Measurements from ENCODE around the gene RASAL2. TPM values are rescaled to one million over a fixed set of nuclear protein-coding genes. Genes with fewer than 3 reads are reported as not detected.
"Not testable (repeated sequence)": the region's sequence is repeated elsewhere in the genome, so short reads cannot be mapped to it uniquely, and the experiment has no call there.

The RASAL2 gene
- total RNA-seq, 4 donors from 2014 or later = 26.0 to 51.4 (median 31.0) TPM

DNA sequence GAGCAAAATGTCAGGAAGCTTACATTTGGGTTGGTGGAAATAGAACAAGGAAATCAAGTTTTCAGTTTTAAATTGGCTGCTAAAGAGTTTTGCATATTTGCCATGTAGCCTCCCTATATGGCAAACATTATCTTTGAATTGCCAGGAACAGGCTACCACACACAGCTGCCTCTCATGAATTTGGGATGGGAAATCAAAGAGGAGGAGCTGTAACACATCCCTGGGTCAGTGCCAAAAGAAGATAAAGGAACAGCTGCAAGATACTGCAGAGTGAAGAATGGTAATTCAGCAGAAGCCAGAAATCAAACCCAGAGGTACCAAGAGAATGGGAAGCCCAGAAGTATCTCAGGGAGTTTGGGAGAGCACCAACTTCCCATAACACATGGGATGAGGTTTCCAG lies 18.6 kb upstream of the RASAL2 start:
- intact Hi-C loops (cut with DNase I; ENCODE audit: low total_unique reads) = no loop called here
- TF ChIP-seq POLR2A (IDR thresholded peaks at IDR 0.05) (no peak), CTCF (IDR thresholded peaks at IDR 0.05) (no peak)
- H3K4me3 ChIP-seq (ENCODE audit: low read depth, poor library complexity, severe bottlenecking) = no peak overlapping the region
- no peak for DNase-seq (ENCODE audit: low spot score in 2 of 2)

DNA sequence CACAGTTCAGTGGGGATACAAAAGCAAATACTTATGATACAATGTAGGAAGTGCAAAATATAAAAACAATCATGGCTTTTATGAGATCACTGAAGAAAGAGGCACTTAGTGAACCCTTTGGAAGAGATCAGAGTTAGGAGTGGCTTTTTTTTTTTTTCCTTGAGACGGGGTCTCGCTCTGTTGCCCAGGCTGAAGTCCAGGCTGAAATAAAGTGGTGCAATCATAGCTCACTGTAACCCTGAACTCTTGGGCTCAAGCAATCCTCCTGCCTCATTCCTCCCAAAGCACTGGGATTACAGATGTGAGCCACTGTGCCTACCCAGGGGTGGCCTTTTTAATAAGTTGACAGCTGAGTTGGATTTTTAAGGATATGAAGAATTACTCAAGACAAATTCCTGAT lies 17.3 kb upstream of the RASAL2 start:
- intact Hi-C loops (cut with DNase I; ENCODE audit: low total_unique reads) = no loop called here
- TF ChIP-seq CTCF (IDR thresholded peaks at IDR 0.05) (no peak), POLR2A (IDR thresholded peaks at IDR 0.05) (no peak)
- 42 to 45% methylated on average over 2 of the region's 2 CpGs for WGBS, 2 donors
- DNase-seq (ENCODE audit: low spot score in 2 of 2) = no peak
- H3K4me3 ChIP-seq (ENCODE audit: low read depth, poor library complexity, severe bottlenecking) = no peak overlapping the region

GRCh38 chr1:178077917-178078316 lies 16.0 kb upstream of the RASAL2 start:
- H3K4me3 ChIP-seq (ENCODE audit: low read depth, poor library complexity, severe bottlenecking) = no peak overlapping the region
- no peak for DNase-seq (ENCODE audit: low spot score in 2 of 2)
- TF ChIP-seq POLR2A (IDR thresholded peaks at IDR 0.05) = no peak
- no peak for TF ChIP-seq CTCF (IDR thresholded peaks at IDR 0.05)
- intact Hi-C loops (cut with DNase I; ENCODE audit: low total_unique reads) = no loop called here

- no peak overlapping the region for H3K4me3 ChIP-seq (ENCODE audit: low read depth, poor library complexity, severe bottlenecking)
- TF ChIP-seq CTCF (IDR thresholded peaks at IDR 0.05) = no peak
- no peak for TF ChIP-seq POLR2A (IDR thresholded peaks at IDR 0.05)
- intact Hi-C loops (cut with DNase I; ENCODE audit: low total_unique reads) = no loop called here
- no peak for DNase-seq (ENCODE audit: low spot score in 2 of 2)
- WGBS, 2 donors = 63 to 66% methylated on average over 3 of the region's 3 CpGs
Measured at GRCh38 chr1:178086294-178086693, 7.6 kb upstream of the RASAL2 start.

GRCh38 chr1:178086766-178087165 lies 7.1 kb upstream of the RASAL2 start:
- TF ChIP-seq CTCF (IDR thresholded peaks at IDR 0.05) = no peak
- no peak for TF ChIP-seq POLR2A (IDR thresholded peaks at IDR 0.05)
- WGBS, 2 donors = 39 to 42% methylated on average over 4 of the region's 4 CpGs
- intact Hi-C loops (cut with DNase I; ENCODE audit: low total_unique reads) = no loop called here
- no peak overlapping the region for H3K4me3 ChIP-seq (ENCODE audit: low read depth, poor library complexity, severe bottlenecking)
- DNase-seq (ENCODE audit: low spot score in 2 of 2) = no peak

- intact Hi-C loops (cut with DNase I; ENCODE audit: low total_unique reads) = no loop called here
- TF ChIP-seq CTCF (IDR thresholded peaks at IDR 0.05) (no peak), POLR2A (IDR thresholded peaks at IDR 0.05) (no peak)
- DNase-seq (ENCODE audit: low spot score in 2 of 2) = no peak
- H3K4me3 ChIP-seq (ENCODE audit: low read depth, poor library complexity, severe bottlenecking) = no peak overlapping the region
- WGBS, 2 donors = 73 to 85% methylated on average over 2 of the region's 2 CpGs
Measured at GRCh38 chr1:178088651-178089050, 5.3 kb upstream of the RASAL2 start.

GRCh38 chr1:178091454-178091853 lies 2.5 kb upstream of the RASAL2 start:
- intact Hi-C loops (cut with DNase I; ENCODE audit: low total_unique reads); DNase-seq (ENCODE audit: low spot score in 2 of 2); H3K4me3 ChIP-seq (ENCODE audit: low read depth, poor library complexity, severe bottlenecking): not testable (repeated sequence)
- 91 to 97% methylated on average over 4 of the region's 4 CpGs for WGBS, 2 donors
